ENCODE data around the gene TMEM61.
A peak's percentile ranks its signal among the peaks of the same experiment; 100 is the strongest.

The TMEM61 gene

DNA sequence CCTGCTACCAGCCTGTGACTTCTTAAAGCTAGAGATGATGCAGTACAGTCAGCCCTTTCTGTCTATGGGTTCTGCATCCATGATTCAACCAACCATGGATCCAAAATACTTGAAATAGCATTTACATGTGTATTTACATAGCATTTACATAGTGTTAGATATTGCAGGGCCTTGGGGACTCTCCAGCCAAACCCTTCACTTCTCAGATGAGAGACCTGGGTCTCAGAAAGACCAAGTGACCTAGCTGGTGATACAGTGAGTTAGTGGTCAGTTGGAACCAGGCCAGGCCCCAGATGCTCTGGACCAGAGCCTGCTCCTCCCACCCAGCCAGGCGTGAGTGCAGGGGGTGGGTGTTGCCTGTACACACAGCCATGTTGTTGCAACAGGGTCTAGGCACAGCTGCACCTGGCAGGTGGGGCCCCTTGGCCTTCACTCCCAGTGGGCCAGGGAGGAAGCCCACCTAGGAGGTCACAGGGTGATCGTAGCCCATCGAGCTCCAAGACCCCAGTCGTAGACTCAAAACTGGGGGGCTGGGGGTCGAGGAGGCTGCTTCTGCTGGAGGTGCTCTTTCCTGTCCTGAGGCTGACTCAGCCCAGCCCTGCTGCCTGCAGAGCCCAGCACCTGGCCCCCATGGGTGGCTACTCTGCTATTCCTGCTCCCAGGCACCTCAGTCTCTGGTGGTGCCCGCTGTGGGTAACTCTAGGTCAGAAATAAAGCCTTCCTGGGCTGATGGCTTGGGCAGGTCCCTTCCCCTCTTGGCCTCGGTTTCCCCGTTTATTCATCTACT, 7.7 kb downstream of the TMEM61 start:
- Histone ChIP-seq H3K9ac (ENCODE audit: low read length) (no peak overlapping the region), H3K4me1 (ENCODE audit: control insufficient read depth, low read depth, low read length) (no peaks in the 10 kb centered on the region), H3K36me3 (ENCODE audit: control insufficient read depth, low read depth, low read length) (no peaks in the 10 kb centered on the region), H3K4me3 (ENCODE audit: low read length) (no peak overlapping the region), H3K27ac (ENCODE audit: low read length) (no peak overlapping the region), H3K27me3 (ENCODE audit: control insufficient read depth, insufficient read depth, low read length) (no peaks in the 10 kb centered on the region), H3K9me3 (ENCODE audit: control insufficient read depth, low read depth, low read length) (no peaks in the 10 kb centered on the region)

DNA sequence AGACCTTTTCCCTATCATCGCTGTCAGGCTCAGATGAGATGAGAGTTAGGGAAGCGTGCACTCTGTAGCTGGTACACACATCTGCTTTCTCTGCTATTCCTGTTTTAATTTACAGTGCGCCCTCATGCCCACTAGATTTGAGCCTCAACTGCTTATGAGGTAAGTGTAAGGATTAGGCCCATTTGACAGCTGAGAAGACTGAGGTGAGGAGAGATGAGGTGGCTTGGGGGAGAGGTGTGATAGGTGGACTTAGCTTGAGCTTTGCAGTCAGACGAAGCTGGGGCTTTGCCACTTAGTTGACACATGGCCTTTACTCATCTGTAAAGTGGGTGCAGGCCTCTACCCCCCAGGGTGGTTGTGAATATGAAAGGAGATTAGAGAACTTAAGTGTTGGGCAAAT, 8.5 kb downstream of the TMEM61 start:
- Histone ChIP-seq H3K4me3 (ENCODE audit: low read length) (no peak overlapping the region), H3K27me3 (ENCODE audit: control insufficient read depth, insufficient read depth, low read length) (no peaks in the 10 kb centered on the region), H3K9ac (ENCODE audit: low read length) (no peak overlapping the region), H3K9me3 (ENCODE audit: control insufficient read depth, low read depth, low read length) (no peaks in the 10 kb centered on the region), H3K36me3 (ENCODE audit: control insufficient read depth, low read depth, low read length) (no peaks in the 10 kb centered on the region), H3K27ac (ENCODE audit: low read length) (no peak overlapping the region), H3K4me1 (ENCODE audit: control insufficient read depth, low read depth, low read length) (no peaks in the 10 kb centered on the region)

DNA sequence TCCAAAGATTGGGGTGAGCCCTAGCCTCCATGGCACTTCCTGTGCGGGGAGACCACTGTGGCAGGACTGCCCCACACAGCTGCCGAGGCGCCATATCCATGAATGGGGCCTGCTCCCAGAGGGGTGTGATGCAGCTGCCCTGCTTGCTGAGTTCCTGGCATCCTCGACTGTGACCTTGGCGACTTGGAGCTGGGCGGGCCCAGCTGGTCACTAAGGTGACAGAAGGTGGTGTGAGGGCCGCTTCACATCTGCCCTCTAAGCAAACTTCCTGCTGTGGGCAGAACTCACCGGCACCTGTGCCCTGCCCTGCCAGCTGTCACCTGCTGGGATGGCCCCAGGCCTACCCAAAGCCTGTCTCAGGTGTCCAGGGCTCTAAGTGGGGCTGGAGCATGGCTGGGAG, 9.0 kb downstream of the TMEM61 start:
- no peaks in the 10 kb centered on the region for H3K36me3 ChIP-seq (ENCODE audit: control insufficient read depth, low read depth, low read length)
- H3K4me1 ChIP-seq (ENCODE audit: control insufficient read depth, low read depth, low read length): peaks cover 4% of the 10 kb centered on the region
- H3K27me3 ChIP-seq (ENCODE audit: control insufficient read depth, insufficient read depth, low read length): no peaks in the 10 kb centered on the region
- H3K9ac ChIP-seq (ENCODE audit: low read length): no peak overlapping the region
- H3K27ac ChIP-seq (ENCODE audit: low read length): no peak overlapping the region
- H3K4me3 ChIP-seq (ENCODE audit: low read length): no peak overlapping the region
- H3K9me3 ChIP-seq (ENCODE audit: control insufficient read depth, low read depth, low read length): no peaks in the 10 kb centered on the region

DNA sequence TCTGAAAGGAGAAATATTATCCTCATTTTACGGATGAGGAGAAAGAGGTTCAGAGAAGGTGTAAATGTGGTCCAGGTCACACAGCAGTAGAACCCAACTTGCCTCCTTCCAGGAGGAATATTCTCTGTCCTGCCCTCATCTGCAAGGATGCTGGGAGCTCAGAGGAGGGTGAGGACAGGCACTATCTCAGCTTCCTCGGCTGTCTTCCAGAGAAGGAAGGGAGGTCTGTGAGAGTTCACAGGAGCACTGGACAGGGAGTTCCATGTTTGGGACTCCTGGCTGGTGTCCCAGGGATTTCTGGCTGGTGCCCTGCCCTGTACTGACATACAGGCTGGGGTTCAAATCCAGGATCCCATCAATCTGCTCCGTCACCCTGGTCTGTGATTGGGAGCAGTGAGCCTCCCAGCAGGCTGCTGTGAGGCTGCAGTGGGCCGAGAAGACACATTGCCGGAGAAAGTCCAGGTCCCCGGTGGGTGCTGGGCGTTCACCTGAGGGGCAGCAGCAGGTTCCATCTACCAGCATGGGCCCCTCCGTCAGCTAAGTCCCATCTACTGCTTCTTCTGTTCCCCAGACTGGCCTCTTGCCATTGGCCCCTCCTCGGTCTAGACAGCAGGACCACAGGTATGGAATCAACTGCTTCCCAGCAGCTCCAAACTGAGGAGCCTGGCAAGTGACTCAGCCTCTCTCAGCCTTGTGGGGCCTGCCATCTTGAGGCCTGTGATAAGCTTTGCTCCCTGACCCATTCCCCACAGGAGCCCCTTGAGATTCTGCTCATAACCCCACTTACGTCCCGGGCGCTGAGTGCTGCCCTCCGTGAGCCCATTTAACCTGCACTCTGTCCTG, 9.8 kb downstream of the TMEM61 start:
- Histone ChIP-seq H3K4me3 (ENCODE audit: low read length) (no peak overlapping the region), H3K4me1 (ENCODE audit: control insufficient read depth, low read depth, low read length) (peaks cover 9% of the 10 kb centered on the region), H3K9me3 (ENCODE audit: control insufficient read depth, low read depth, low read length) (no peaks in the 10 kb centered on the region)

DNA sequence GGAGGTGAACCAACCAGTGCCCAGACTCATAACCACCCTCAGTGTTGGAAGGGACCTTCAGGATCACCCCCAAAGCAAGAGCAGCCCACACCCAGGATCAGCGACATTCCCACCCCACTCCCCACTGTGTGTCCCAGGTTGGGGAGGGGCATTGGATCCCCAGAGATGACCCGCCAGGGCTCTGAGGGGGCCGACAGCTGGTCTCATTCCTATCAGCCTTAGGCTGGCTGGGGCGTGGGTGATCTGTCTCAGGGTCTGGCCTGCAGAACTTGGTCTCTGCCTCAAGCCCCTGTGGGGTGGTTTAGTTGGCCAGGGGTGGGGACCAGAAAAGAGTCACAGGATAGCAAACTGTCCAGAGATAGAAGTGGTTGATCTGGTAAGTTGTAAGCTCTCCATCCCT, 10.5 kb downstream of the TMEM61 start:
- Histone ChIP-seq H3K4me3 (ENCODE audit: low read length) (no peak overlapping the region), H3K27me3 (ENCODE audit: control insufficient read depth, insufficient read depth, low read length) (no peaks in the 10 kb centered on the region), H3K4me1 (ENCODE audit: control insufficient read depth, low read depth, low read length) (peaks cover 11% of the 10 kb centered on the region), H3K9ac (ENCODE audit: low read length) (no peak overlapping the region), H3K36me3 (ENCODE audit: control insufficient read depth, low read depth, low read length) (no peaks in the 10 kb centered on the region), H3K9me3 (ENCODE audit: control insufficient read depth, low read depth, low read length) (no peaks in the 10 kb centered on the region), H3K27ac (ENCODE audit: low read length) (no peak overlapping the region)

More for the DNA sequence above, 9.8 kb downstream of the TMEM61 start:
- no peaks in the 10 kb centered on the region for H3K27me3 ChIP-seq (ENCODE audit: control insufficient read depth, insufficient read depth, low read length)
- H3K36me3 ChIP-seq (ENCODE audit: control insufficient read depth, low read depth, low read length): no peaks in the 10 kb centered on the region
- H3K9ac ChIP-seq (ENCODE audit: low read length): no peak overlapping the region
- no peak overlapping the region for H3K27ac ChIP-seq (ENCODE audit: low read length)

DNA sequence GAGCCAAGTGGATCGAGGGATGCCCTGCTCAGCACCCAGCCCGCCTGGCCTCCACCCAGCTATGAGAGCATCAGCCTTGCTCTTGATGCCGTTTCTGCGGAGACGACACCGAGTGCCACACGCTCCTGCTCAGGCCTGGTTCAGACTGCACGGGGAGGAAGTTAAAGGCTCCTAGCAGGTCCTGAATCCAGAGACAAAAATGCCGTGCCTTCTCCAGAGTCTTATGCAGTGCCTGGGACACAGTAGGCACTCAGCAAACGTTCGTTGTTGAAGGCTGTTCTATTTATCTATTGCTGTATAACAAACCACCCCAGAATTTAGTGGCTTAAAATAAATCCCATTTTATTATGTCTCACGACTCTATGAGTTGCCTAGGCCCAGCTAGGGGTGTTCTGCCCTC, 11.5 kb downstream of the TMEM61 start:
- no peak overlapping the region for H3K27ac ChIP-seq (ENCODE audit: low read length)
- no peak overlapping the region for H3K4me3 ChIP-seq (ENCODE audit: low read length)
- no peaks in the 10 kb centered on the region for H3K36me3 ChIP-seq (ENCODE audit: control insufficient read depth, low read depth, low read length)
- no peaks in the 10 kb centered on the region for H3K9me3 ChIP-seq (ENCODE audit: control insufficient read depth, low read depth, low read length)
- peaks cover 11% of the 10 kb centered on the region for H3K4me1 ChIP-seq (ENCODE audit: control insufficient read depth, low read depth, low read length)
- H3K9ac ChIP-seq (ENCODE audit: low read length): no peak overlapping the region
- H3K27me3 ChIP-seq (ENCODE audit: control insufficient read depth, insufficient read depth, low read length): peaks cover 6% of the 10 kb centered on the region

DNA sequence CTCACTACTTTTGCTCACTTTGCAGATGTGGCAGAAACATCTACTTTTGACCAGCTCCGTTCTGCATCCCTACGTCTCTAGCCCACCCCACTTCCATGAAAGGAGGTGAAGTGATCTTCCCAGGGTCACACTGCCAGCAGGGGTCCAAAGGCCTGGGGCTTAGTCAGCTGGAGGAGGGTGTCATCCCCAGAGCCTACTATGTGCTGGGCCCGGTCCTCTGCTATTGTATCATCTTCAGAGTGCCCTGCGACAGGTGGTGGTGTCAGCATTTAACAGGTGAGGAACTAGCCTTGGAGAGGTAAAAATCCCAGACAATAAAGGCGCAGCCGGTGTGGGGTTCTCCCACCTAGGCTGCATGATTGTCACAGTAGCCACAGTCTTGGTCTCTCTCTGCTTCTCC, 12.7 kb downstream of the TMEM61 start:
- Histone ChIP-seq H3K27ac (ENCODE audit: low read length) (no peak overlapping the region), H3K9ac (ENCODE audit: low read length) (no peak overlapping the region), H3K9me3 (ENCODE audit: control insufficient read depth, low read depth, low read length) (no peaks in the 10 kb centered on the region), H3K36me3 (ENCODE audit: control insufficient read depth, low read depth, low read length) (no peaks in the 10 kb centered on the region), H3K4me1 (ENCODE audit: control insufficient read depth, low read depth, low read length) (peaks cover 21% of the 10 kb centered on the region), H3K4me3 (ENCODE audit: low read length) (no peak overlapping the region), H3K27me3 (ENCODE audit: control insufficient read depth, insufficient read depth, low read length) (peaks cover 18% of the 10 kb centered on the region)

DNA sequence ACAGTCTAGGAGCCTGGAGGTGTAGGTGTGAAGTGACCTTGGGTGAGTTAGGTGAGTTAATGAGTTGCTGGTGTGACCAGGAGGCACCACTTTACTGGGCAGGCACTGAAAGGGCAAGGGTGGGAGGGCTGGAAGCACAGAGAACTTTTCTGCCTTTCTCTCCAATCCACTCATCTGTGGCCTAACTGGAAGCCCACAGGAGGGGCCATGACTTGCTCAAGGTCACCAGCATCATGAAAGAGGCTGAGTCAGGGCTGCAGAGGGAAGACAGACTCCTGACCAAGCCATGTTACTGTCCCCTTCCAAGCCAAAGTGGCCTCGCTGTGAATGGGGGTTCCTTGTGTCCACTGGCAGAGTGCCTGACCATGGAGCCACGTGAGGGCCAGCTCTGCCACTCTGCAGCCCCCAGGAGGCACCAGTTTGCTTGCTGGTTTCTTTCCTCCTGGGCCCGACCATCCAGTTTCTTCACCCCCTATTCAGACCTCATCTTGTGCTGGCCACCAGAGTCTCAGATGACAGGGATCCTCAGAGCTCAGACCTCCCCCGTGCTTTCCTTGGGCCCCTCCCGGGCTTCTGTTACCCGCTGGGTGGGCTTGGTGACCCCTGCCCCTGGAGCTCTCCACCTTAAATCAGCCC, 14.0 kb downstream of the TMEM61 start:
- H3K9ac ChIP-seq (ENCODE audit: low read length): no peak overlapping the region
- H3K4me1 ChIP-seq (ENCODE audit: control insufficient read depth, low read depth, low read length): peaks cover 21% of the 10 kb centered on the region
- peaks cover 31% of the 10 kb centered on the region for H3K27me3 ChIP-seq (ENCODE audit: control insufficient read depth, insufficient read depth, low read length)
- no peaks in the 10 kb centered on the region for H3K36me3 ChIP-seq (ENCODE audit: control insufficient read depth, low read depth, low read length)
- H3K27ac ChIP-seq (ENCODE audit: low read length): no peak overlapping the region
- no peak overlapping the region for H3K4me3 ChIP-seq (ENCODE audit: low read length)
- H3K9me3 ChIP-seq (ENCODE audit: control insufficient read depth, low read depth, low read length): no peaks in the 10 kb centered on the region

DNA sequence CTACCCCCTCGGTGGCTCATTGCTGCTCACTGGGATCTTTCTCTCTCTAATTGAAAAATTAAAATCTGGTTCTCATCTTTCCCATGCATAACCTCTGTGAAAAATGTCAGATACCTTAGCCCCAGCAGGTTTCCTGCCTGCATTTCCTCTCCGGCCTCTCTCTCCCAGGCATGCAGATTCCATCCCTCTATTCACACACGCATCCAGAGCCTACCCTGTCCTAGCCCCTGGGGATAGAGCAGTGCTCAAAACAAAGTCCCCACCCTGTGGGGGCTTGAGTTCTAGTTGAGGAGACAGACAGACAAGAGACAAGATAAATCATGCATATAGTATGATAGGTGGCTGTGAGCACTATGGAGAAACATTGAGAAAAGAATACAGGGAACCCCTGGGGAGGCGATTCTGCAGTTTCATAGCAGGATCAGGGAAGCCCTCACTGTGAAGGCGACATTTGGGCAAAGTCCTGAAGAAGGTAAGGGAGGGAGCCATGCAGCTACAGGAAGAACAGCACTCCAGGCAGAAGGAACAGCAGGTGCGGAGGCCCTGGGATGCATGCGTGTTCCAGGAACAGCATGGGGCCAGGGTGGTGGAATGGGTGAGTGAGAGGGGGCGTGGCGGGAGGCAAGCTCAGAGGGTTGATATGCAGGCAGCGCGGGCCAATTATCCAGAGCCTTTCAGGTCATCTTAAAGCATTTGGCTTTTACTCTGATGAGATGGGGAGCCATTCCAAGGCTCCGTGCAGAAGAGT, 14.8 kb downstream of the TMEM61 start:
- no peaks in the 10 kb centered on the region for H3K36me3 ChIP-seq (ENCODE audit: control insufficient read depth, low read depth, low read length)
- H3K27ac ChIP-seq (ENCODE audit: low read length): no peak overlapping the region
- no peaks in the 10 kb centered on the region for H3K9me3 ChIP-seq (ENCODE audit: control insufficient read depth, low read depth, low read length)
- no peak overlapping the region for H3K4me3 ChIP-seq (ENCODE audit: low read length)
- H3K4me1 ChIP-seq (ENCODE audit: control insufficient read depth, low read depth, low read length): peaks cover 21% of the 10 kb centered on the region
- H3K27me3 ChIP-seq (ENCODE audit: control insufficient read depth, insufficient read depth, low read length): peaks cover 39% of the 10 kb centered on the region
- no peak overlapping the region for H3K9ac ChIP-seq (ENCODE audit: low read length)

DNA sequence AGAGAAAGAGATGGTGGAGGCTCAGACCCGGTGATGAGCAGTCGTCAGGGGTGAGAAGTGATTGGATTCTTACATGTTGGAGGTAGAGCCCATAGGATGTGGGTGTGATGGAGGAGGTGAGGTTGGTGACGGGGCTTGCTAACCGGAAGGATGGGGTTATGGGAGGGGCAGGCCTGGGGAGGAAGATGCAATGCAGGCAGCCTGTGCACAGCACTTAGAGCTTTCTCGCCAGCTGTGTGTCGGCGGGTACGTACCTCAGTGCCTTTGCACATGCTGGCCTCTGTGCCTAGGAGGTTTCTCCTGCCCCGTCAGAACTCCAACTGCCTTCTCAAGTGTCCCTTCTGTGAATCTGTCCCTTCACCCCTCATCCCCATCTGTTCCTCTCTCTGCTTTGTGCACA, 15.4 kb downstream of the TMEM61 start:
- H3K36me3 ChIP-seq (ENCODE audit: control insufficient read depth, low read depth, low read length): no peaks in the 10 kb centered on the region
- no peak overlapping the region for H3K9ac ChIP-seq (ENCODE audit: low read length)
- H3K9me3 ChIP-seq (ENCODE audit: control insufficient read depth, low read depth, low read length): no peaks in the 10 kb centered on the region
- peaks cover 45% of the 10 kb centered on the region for H3K27me3 ChIP-seq (ENCODE audit: control insufficient read depth, insufficient read depth, low read length)
- H3K27ac ChIP-seq (ENCODE audit: low read length): no peak overlapping the region
- no peak overlapping the region for H3K4me3 ChIP-seq (ENCODE audit: low read length)
- peaks cover 25% of the 10 kb centered on the region for H3K4me1 ChIP-seq (ENCODE audit: control insufficient read depth, low read depth, low read length)

DNA sequence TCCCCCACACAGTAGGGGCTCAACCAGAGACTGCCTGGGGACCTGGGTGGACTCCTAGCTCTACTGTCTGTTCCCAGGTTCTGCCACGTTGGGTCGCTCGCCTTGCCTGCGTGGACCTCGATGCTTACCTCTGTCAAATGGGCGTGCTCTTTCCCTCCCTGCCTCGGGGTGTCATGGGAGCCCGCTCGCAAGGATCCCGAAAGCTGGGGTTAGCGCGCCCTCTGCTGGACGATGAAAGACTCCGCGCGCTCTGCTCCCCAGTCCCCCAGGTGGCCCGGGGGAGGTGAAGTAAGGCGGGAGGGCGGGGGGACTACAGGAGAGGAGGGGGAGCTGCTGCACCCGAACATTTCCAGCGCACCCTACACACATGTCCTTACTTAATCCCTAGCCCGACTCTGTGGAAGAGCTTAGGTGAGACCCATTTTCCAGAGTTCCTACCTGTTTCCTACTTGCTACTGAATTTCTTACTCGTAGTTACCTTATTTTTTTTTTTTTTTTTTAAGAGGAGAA, 16.0 kb downstream of the TMEM61 start:
- Histone ChIP-seq H3K36me3 (ENCODE audit: control insufficient read depth, low read depth, low read length) (no peaks in the 10 kb centered on the region), H3K4me3 (ENCODE audit: low read length) (peak overlapping the region; percentile 64), H3K4me1 (ENCODE audit: control insufficient read depth, low read depth, low read length) (peaks cover 25% of the 10 kb centered on the region), H3K9me3 (ENCODE audit: control insufficient read depth, low read depth, low read length) (no peaks in the 10 kb centered on the region), H3K27ac (ENCODE audit: low read length) (no peak overlapping the region), H3K9ac (ENCODE audit: low read length) (no peak overlapping the region), H3K27me3 (ENCODE audit: control insufficient read depth, insufficient read depth, low read length) (peaks cover 50% of the 10 kb centered on the region)

All from iPS-18a (cell line).